MCF 10A (cell line): ENCODE measurements around the gene PELI3. TPM values are rescaled to one million over a fixed set of nuclear protein-coding genes. Genes with fewer than 3 reads are reported as not detected.

ENCODE experiments used
- BruUV-seq: library from RNA; stranded (reverse); fragments of 400-500 nt; replicated peaks from 2 replicates; lab custom pipeline; 2021; lab: Mats Ljungman, UMichigan
- CTCF ChIA-PET: fragments of 300-600 bp; sonication (Branson Sonifier 250); formaldehyde crosslinking; extraction: SDS; loops from one replicate; lab custom pipeline; 2021; ENCODE audit warnings: antibody characterized with exemption, inconsistent platforms; lab: Yijun Ruan, JAX
- POLR2A ChIA-PET: fragments of 300-600, 350-650 bp; sonication (Branson Sonifier 250); formaldehyde crosslinking; extraction: SDS; loops from one replicate; lab custom pipeline; 2020; ENCODE audit warnings: antibody characterized with exemption, inconsistent platforms; lab: Yijun Ruan, JAX
- DNase-seq: peaks from one replicate; pipeline ENCODE4 v3.0.0-alpha.2; 2018; ENCODE audit not compliant: unreplicated experiment
- H3K27ac Mint-ChIP-seq: one replicate; pipeline ENCODE4 v1.8.0; 2022; ENCODE audit warnings: mild to moderate bottlenecking, low read depth, mixed read lengths; ENCODE audit not compliant: unreplicated experiment
- H3K27me3 Mint-ChIP-seq: one replicate; pipeline ENCODE4 v1.8.0; 2022; ENCODE audit warnings: mixed read lengths; ENCODE audit not compliant: insufficient read depth, unreplicated experiment
- H3K36me3 Mint-ChIP-seq: one replicate; pipeline ENCODE4 v1.8.0; 2022; ENCODE audit warnings: mild to moderate bottlenecking, moderate library complexity, mixed read lengths; ENCODE audit not compliant: insufficient read depth, unreplicated experiment
- H3K4me1 Mint-ChIP-seq: one replicate; pipeline ENCODE4 v1.8.0; 2022; ENCODE audit warnings: mixed read lengths; ENCODE audit not compliant: insufficient read depth, unreplicated experiment
- H3K4me3 Mint-ChIP-seq: one replicate; pipeline ENCODE4 v1.8.0; 2022; ENCODE audit warnings: mild to moderate bottlenecking, moderate library complexity, mixed read lengths; ENCODE audit not compliant: unreplicated experiment
- H3K9me3 Mint-ChIP-seq: one replicate; pipeline ENCODE4 v1.8.0; 2022; ENCODE audit warnings: mixed read lengths; ENCODE audit not compliant: unreplicated experiment
- CTCF ChIP-seq: fragments of 200-600 bp; IDR thresholded peaks from one replicate; pipeline ENCODE4 v1.8.0; 2022; ENCODE audit warnings: antibody characterized with exemption, mild to moderate bottlenecking; ENCODE audit not compliant: unreplicated experiment
- intact Hi-C: fragments of 100-400 bp; cut with micrococcal nuclease; formaldehyde crosslinking; loops from 2 replicates; pipeline ENCODE4 v1.14.1; 2022
- total RNA-seq: library from RNA; stranded (reverse); gene quantifications from 2 replicates; pipeline ENCODE4 v1.2.3, GENCODE V29; 2022

Gene PELI3
- total RNA-seq, 1 experiment from 2014 or later, result 6.1 TPM

- H3K4me1 Mint-ChIP-seq, result peaks cover 17% of the 10 kb centered on the region
- ChIA-PET POLR2A (no interaction called here), CTCF (interaction anchor here (0.7 to 5.5 kb wide), 2 partner anchors 11 to 97 kb away, joined by 3 to 31 read pairs; no protein-coding TSS in a partner anchor)
- peaks cover 7% of the 10 kb centered on the region for H3K9me3 Mint-ChIP-seq
- no peak for TF ChIP-seq CTCF
- H3K4me3 Mint-ChIP-seq, result no peak overlapping the region
- intact Hi-C loops, result no loop called here
- H3K27me3 Mint-ChIP-seq, result peaks cover 68% of the 10 kb centered on the region
- H3K36me3 Mint-ChIP-seq, result peaks cover 6% of the 10 kb centered on the region
- BruUV-seq, result no TSS peak
- DNase-seq, result no peak
- no peak overlapping the region for H3K27ac Mint-ChIP-seq
These were observed 47.8 kb upstream of the PELI3 start for GRCh38 chr11:66418986-66419308.

- no TSS peak for BruUV-seq
These were observed 46.9 kb upstream of the PELI3 start for GRCh38 chr11:66419825-66420224.

GRCh38 chr11:66420671-66421476 lies 45.8 kb upstream of the PELI3 start, which contains the start of gene NPAS4:
Gene NPAS4, plus strand, starts transcription at chr11:66421035. Its CDS starts 145 bp downstream, at chr11:66421180.
- intact Hi-C loops, result no loop called here
- no peak for TF ChIP-seq CTCF
- CTCF ChIA-PET, result interaction anchor here (0.5 to 5.5 kb wide), 8 partner anchors 9 to 446 kb away, joined by 3 to 31 read pairs (median 4); partner anchors contain the start of gene MRPL11

More at GRCh38 chr11:66419825-66420224, 46.9 kb upstream of the PELI3 start:
- POLR2A ChIA-PET, result no interaction called here
- H3K36me3 Mint-ChIP-seq, result peaks cover 6% of the 10 kb centered on the region
- CTCF ChIA-PET, result interaction anchor here (5.5 kb wide), 1 partner anchor 11 kb away, joined by 31 read pairs; no protein-coding TSS in a partner anchor
- no peak overlapping the region for H3K27ac Mint-ChIP-seq
- no peak for DNase-seq
- TF ChIP-seq CTCF, result no peak
- no peak overlapping the region for H3K4me3 Mint-ChIP-seq
- H3K9me3 Mint-ChIP-seq, result peaks cover 7% of the 10 kb centered on the region
- peaks cover 17% of the 10 kb centered on the region for H3K4me1 Mint-ChIP-seq
- intact Hi-C loops, result no loop called here
- H3K27me3 Mint-ChIP-seq, result peaks cover 68% of the 10 kb centered on the region

More at GRCh38 chr11:66420671-66421476, 45.8 kb upstream of the PELI3 start, which contains the start of gene NPAS4:
- no TSS peak for BruUV-seq
- Mint-ChIP-seq H3K27ac (no peak within 1 kb of the TSS), H3K36me3 (peaks cover 6% of the 10 kb centered on the region), H3K4me3 (no peak within 1 kb of the TSS), H3K9me3 (peaks cover 7% of the 10 kb centered on the region), H3K4me1 (peaks cover 17% of the 10 kb centered on the region), H3K27me3 (peaks cover 65% of the 10 kb centered on the region)
- DNase-seq, result no peak
- POLR2A ChIA-PET, result interaction anchor here (0.6 to 1.3 kb wide), 8 partner anchors 9 to 256 kb away, joined by 3 to 6 read pairs (median 4); partner anchors contain the start of genes DPP3 and MRPL11
